Inflammatory macrophage (primary cell): ENCODE measurements around the gene TYK2.

Experiments
- DNase-seq, 2 donors: peaks; one replicate each; pipeline ENCODE4 v3.0.0-alpha.2; 2020 to 2022

Gene TYK2

GRCh38 chr19:10309423-10309822 lies 70.9 kb downstream of the TYK2 start, which contains the start of gene ZGLP1:
ZGLP1 (minus strand) TSS chr19:10309815.
- no peak for DNase-seq

- no peak for DNase-seq
Observed at GRCh38 chr19:10306327-10306726, 74.0 kb downstream of the TYK2 start.

- peak; percentile 88 to 93 for DNase-seq
Observed at GRCh38 chr19:10305139-10305806, 75.1 kb downstream of the TYK2 start.
